Parathyroid adenoma (tissue), 2 donors: ENCODE measurements around the gene FYN.

ENCODE experiments used
- H2AFZ ChIP-seq: fragments of 300-600 bp; sonication (generic); one replicate; pipeline ENCODE4 v1.7.0; 2017; ENCODE audit warnings: antibody characterized with exemption, mild to moderate bottlenecking
- H3K27ac ChIP-seq: fragments of 300-600 bp; sonication (generic); one replicate; pipeline ENCODE4 v1.7.0; 2017
- H3K27me3 ChIP-seq: fragments of 300-600 bp; sonication (generic); one replicate; pipeline ENCODE4 v1.7.0; 2017; ENCODE audit warnings: low read length; ENCODE audit not compliant: control insufficient read depth, insufficient read depth
- H3K36me3 ChIP-seq: fragments of 300-600 bp; sonication (generic); one replicate; pipeline ENCODE4 v1.7.0; 2017; ENCODE audit warnings: low read length; ENCODE audit not compliant: control insufficient read depth, insufficient read depth
- H3K4me1 ChIP-seq: fragments of 300-600 bp; sonication (generic); one replicate; pipeline ENCODE4 v1.7.0; 2017; ENCODE audit warnings: control low read depth
- H3K4me2 ChIP-seq: fragments of 300-600 bp; sonication (generic); one replicate; pipeline ENCODE4 v1.7.0; 2017; ENCODE audit warnings: low read length
- H3K4me3 ChIP-seq: fragments of 300-600 bp; sonication (generic); one replicate; pipeline ENCODE4 v1.7.0; 2017; ENCODE audit warnings: low read depth, low read length
- H3K79me2 ChIP-seq: fragments of 300-600 bp; sonication (generic); one replicate; pipeline ENCODE4 v1.7.0; 2017; ENCODE audit warnings: control low read depth
- H3K9ac ChIP-seq: fragments of 300-600 bp; sonication (generic); one replicate; pipeline ENCODE4 v1.7.0; 2017; ENCODE audit warnings: mild to moderate bottlenecking
- H3K9me3 ChIP-seq: fragments of 300-600 bp; sonication (generic); one replicate; pipeline ENCODE4 v1.7.0; 2017; ENCODE audit warnings: low read length; ENCODE audit not compliant: control insufficient read depth
- CTCF ChIP-seq: fragments of 300-600 bp; sonication (generic); IDR thresholded peaks from one replicate; pipeline ENCODE4 v1.7.0; 2017; ENCODE audit warnings: antibody characterized with exemption, mild to moderate bottlenecking
- donor health status: primary hyperparathyroidism.

Gene FYN

GRCh38 chr6:111674883-111675282 is 198.4 kb downstream of the FYN start:
- Histone ChIP-seq H3K4me3 (no peak overlapping the region), H3K27ac (no peak overlapping the region), H3K27me3 (no peaks in the 10 kb centered on the region), H3K4me2 (no peak overlapping the region), H3K9me3 (no peaks in the 10 kb centered on the region), H3K36me3 (no peaks in the 10 kb centered on the region), H2AFZ (no peak overlapping the region), H3K4me1 (no peaks in the 10 kb centered on the region), H3K9ac (no peak overlapping the region), H3K79me2 (no peaks in the 10 kb centered on the region)
- no peak for TF ChIP-seq CTCF

GRCh38 chr6:111674413-111674812 is 198.8 kb downstream of the FYN start:
- H3K4me2 ChIP-seq: no peak overlapping the region
- TF ChIP-seq CTCF: no peak
- H3K4me3 ChIP-seq: no peak overlapping the region
- H3K36me3 ChIP-seq: no peaks in the 10 kb centered on the region
- H3K4me1 ChIP-seq: no peaks in the 10 kb centered on the region
- no peaks in the 10 kb centered on the region for H3K9me3 ChIP-seq
- H3K9ac ChIP-seq: no peak overlapping the region
- H3K27me3 ChIP-seq: no peaks in the 10 kb centered on the region
- H2AFZ ChIP-seq: no peak overlapping the region
- no peak overlapping the region for H3K27ac ChIP-seq
- no peaks in the 10 kb centered on the region for H3K79me2 ChIP-seq

GRCh38 chr6:111673937-111674336 is 199.3 kb downstream of the FYN start:
- Histone ChIP-seq H3K4me1 (no peaks in the 10 kb centered on the region), H3K79me2 (no peaks in the 10 kb centered on the region), H3K4me2 (no peak overlapping the region), H2AFZ (no peak overlapping the region), H3K9ac (no peak overlapping the region), H3K27ac (no peak overlapping the region), H3K27me3 (no peaks in the 10 kb centered on the region), H3K9me3 (no peaks in the 10 kb centered on the region), H3K36me3 (no peaks in the 10 kb centered on the region), H3K4me3 (no peak overlapping the region)
- no peak for TF ChIP-seq CTCF

DNA sequence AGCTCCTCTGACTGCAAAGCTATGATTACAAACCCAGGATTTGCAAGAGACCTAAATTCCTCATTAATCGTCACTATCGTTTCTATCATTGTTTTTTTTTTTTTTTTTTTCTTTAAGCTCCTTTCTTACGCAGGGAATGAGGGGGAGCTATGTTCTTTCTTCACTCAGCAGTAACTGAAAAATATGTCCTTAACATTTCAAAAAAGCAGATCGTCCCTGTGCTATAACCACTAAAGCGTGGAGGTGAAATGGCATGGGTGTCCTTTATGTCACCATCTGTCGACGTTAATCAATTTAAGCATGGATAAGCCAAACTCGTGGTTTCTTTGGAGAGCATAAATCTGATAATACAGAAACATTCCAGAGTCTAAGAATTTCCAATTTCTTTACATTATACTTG is 199.7 kb downstream of the FYN start:
- TF ChIP-seq CTCF: no peak
- Histone ChIP-seq H3K27me3 (no peaks in the 10 kb centered on the region), H3K4me1 (peaks cover 2% of the 10 kb centered on the region), H3K9ac (no peak overlapping the region), H3K79me2 (no peaks in the 10 kb centered on the region), H3K4me2 (no peak overlapping the region), H3K27ac (no peak overlapping the region), H3K36me3 (no peaks in the 10 kb centered on the region), H3K9me3 (no peaks in the 10 kb centered on the region), H3K4me3 (no peak overlapping the region), H2AFZ (no peak overlapping the region)

DNA sequence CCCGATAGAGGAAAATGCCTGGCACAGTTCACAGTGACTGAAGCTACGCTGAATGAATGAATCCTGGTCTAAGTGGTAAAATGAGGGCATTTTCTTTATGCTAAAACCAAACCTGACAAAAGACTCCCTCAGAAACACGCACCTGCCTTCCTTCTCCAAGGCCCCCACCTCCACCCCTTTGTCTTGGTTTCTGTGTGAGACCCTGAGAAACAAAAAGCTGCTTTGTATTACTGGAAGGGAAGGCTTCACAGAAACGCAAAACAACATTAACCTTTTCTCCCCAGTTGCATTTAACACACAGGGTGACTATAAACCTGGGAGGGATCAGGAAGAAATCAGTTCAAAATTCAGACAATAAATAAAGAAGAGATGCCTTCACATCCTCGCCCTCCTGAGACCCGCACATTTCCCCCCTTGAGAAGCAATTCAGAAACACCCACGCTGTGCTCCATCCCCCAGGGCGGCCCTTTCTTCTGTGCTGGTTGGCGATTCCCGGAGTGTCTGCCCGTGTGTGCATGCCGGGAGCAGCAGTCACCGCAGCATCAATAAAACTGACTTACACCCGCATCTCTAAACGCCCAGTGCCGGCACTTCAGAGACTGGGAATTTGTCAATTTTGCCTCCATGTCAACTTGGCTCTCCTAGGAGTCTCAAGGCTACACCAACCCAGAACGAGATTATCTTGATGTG is 200.3 kb downstream of the FYN start:
- Histone ChIP-seq H3K27ac (no peak overlapping the region), H3K9ac (no peak overlapping the region), H3K79me2 (no peaks in the 10 kb centered on the region), H3K9me3 (no peaks in the 10 kb centered on the region), H2AFZ (no peak overlapping the region), H3K4me3 (no peak overlapping the region), H3K4me1 (peaks cover 6% of the 10 kb centered on the region), H3K36me3 (no peaks in the 10 kb centered on the region), H3K27me3 (no peaks in the 10 kb centered on the region), H3K4me2 (no peak overlapping the region)
- TF ChIP-seq CTCF: no peak
